H1 (cell line): ENCODE results near the gene CMYA5. TPM values are rescaled to one million over a fixed set of nuclear protein-coding genes. Genes with fewer than 3 reads are reported as not detected.

Experiments
- CBX8 ChIP-seq: fragments of 300-800, 300-1000 bp; sonication (generic); IDR thresholded peaks from 2 replicates; pipeline ENCODE4 v1.7.1; 2016; ENCODE audit warnings: low read depth, low read length, borderline replicate concordance
- EGR1 ChIP-seq: IDR thresholded peaks from 2 replicates; pipeline ENCODE4 v1.6.1; 2011; ENCODE audit warnings: low read depth, low read length, borderline replicate concordance
- FOSL1 ChIP-seq: IDR thresholded peaks from 2 replicates; pipeline ENCODE4 v1.6.1; 2011; ENCODE audit warnings: mild to moderate bottlenecking, low read depth, low read length, moderate library complexity; ENCODE audit not compliant: insufficient read depth
- PHF8 ChIP-seq: fragments of 200-600 bp; sonication (generic); conservative IDR thresholded peaks from 2 replicates; pipeline ENCODE4 v1.7.1; 2012; ENCODE audit warnings: low read depth, mild to moderate bottlenecking, inconsistent platforms, low read length, moderate library complexity
- POLR2AphosphoS5 ChIP-seq: IDR thresholded peaks from 2 replicates; pipeline ENCODE4 v1.6.1; 2011; ENCODE audit warnings: low read depth, low read length
- RBBP5 ChIP-seq: IDR thresholded peaks from 2 replicates; pipeline ENCODE4 v1.7.1; 2012; ENCODE audit warnings: low read depth, mild to moderate bottlenecking, inconsistent platforms, low read length, moderate library complexity, borderline replicate concordance
- TAF1 ChIP-seq: IDR thresholded peaks from 2 replicates; pipeline ENCODE4 v1.6.1; 2011; ENCODE audit warnings: mild to moderate bottlenecking, low read depth, low read length
- polyA plus RNA-seq, 7 experiments: library from polyadenylated mRNA; depleted of rRNA in 3 of 7; stranded (reverse) in 5 of 7; unstranded in 2 of 7; fragments of >200 nt in 5 of 7; fragments of 200-250 nt in 2 of 7; gene quantifications; 1 replicate in 5 of 7; 2 replicates in 1 of 7; 4 replicates in 1 of 7; pipeline versions ENCODE4 v1.2.1 to v1.2.3, GENCODE V29; 2011 to 2013; ENCODE audit warnings: missing spikeins in 2 of 7, mixed read lengths in 2 of 7
- total RNA-seq: library from RNA; stranded (reverse); fragmentation: NEBNext Ultra II Directional; extraction: Animal tissue kit (Norgen Biotek cat#: 25700); gene quantifications from 2 replicates; pipeline ENCODE4 v1.2.1, GENCODE V29; 2021
- TF ChIP-seq, protein P1 (sequence below): IDR thresholded peaks from 2 replicates; pipeline ENCODE4 v1.6.1; 2011; ENCODE audit warnings: low read depth, mild to moderate bottlenecking, low read length; ENCODE audit not compliant: insufficient read depth

The CMYA5 gene
- total and polyA plus RNA-seq, 2 of the 8 experiments (the other 6 are each of a cell fraction or from before 2014, with no cell fraction given) = 0.88 to 0.95 TPM

DNA sequence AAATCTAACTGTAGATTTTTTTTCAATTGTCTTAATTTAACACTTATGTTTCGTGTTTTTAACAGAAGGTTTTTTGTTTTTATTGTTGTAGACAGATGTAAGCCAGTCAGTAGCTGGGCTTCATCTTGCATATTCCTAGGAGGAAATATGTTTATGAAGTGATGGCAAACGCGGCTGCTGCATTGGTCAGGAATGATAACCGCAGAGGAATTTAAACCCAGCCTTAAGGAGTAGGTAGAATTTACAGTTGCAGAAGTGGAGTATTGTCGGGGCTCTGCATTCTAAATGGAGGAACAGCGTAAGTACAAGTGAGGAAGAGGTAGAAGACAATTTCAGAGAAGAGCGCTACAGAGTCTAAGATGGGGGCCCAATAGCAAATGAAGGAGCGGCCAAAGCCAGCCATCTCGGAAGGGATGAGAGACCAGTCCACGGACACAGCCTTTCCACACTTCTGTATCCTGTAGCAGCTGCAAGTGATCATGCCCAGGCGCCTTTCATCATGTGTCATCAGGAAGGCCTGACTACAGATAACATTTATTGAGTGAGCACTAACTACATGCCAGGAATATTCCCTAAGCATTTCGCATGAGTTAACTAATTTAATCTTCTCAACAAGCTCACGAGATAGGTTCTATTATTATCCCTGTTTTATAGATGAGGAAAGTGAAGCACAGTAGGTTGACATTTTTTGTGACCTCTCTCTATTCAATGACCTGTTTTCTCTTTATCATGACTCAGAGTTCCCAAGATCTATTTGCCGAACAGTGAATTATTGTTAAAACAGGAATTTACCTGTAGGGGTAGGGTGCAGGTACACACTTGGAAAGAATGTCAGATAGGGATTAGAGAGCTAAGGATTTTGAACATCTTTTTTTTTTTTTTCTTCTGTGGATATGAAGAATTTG lies 38.1 kb downstream of the CMYA5 start (continued):
- no peak for TF ChIP-seq EGR1
- no peak for TF ChIP-seq RBBP5
- no peak for TF ChIP-seq FOSL1
- no peak for TF ChIP-seq POLR2AphosphoS5
- TF ChIP-seq PHF8 = no peak
- TF ChIP-seq, protein P1, sequence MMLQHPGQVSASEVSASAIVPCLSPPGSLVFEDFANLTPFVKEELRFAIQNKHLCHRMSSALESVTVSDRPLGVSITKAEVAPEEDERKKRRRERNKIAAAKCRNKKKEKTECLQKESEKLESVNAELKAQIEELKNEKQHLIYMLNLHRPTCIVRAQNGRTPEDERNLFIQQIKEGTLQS = no peak
- TF ChIP-seq TAF1 = no peak
- no peak for TF ChIP-seq CBX8
- TF ChIP-seq, all 59 proteins: peak for 0
